ENCODE data around the gene GSTM4.

Gene GSTM4

GRCh38 chr1:109655615-109656519, at the start of gene GSTM4:
Gene GSTM4, plus strand, starts transcription at chr1:109656099. Its CDS starts 291 bp downstream, at chr1:109656390.
- DNase-seq (ENCODE audit: low spot score), result peak; percentile 52

- DNase-seq (ENCODE audit: low spot score), result no peak
Measured at GRCh38 chr1:109609881-109610280, 46.0 kb upstream of the GSTM4 start.

- no peak for DNase-seq (ENCODE audit: low spot score)
Measured at GRCh38 chr1:109610609-109611307, 45.1 kb upstream of the GSTM4 start.

GRCh38 chr1:109611308-109611990, 44.5 kb upstream of the GSTM4 start:
- no peak for DNase-seq (ENCODE audit: low spot score)

GRCh38 chr1:109613361-109614147, 42.3 kb upstream of the GSTM4 start:
- no peak for DNase-seq (ENCODE audit: low spot score)

- peak; percentile 87 for DNase-seq (ENCODE audit: low spot score)
Measured at GRCh38 chr1:109615879-109616278, 40.0 kb upstream of the GSTM4 start.

- DNase-seq (ENCODE audit: low spot score), result no peak
Measured at GRCh38 chr1:109616391-109616790, 39.5 kb upstream of the GSTM4 start.

- DNase-seq (ENCODE audit: low spot score), result no peak
Measured at GRCh38 chr1:109617291-109617801, 38.6 kb upstream of the GSTM4 start.

GRCh38 chr1:109618661-109619575, 37.0 kb upstream of the GSTM4 start:
- DNase-seq (ENCODE audit: low spot score), result no peak

- peak; percentile 51 for DNase-seq (ENCODE audit: low spot score)
Measured at GRCh38 chr1:109619576-109620400, 36.1 kb upstream of the GSTM4 start, which contains the start of the genes AMPD2 and GNAT2. Gene AMPD2, plus strand, starts transcription at chr1:109619837. Its CDS starts 1,339 bp downstream, at chr1:109621176. Gene GNAT2, minus strand, starts transcription at chr1:109619616. Its CDS starts 6,746 bp downstream, at chr1:109612870.

GRCh38 chr1:109620401-109620791, 35.5 kb upstream of the GSTM4 start:
- peak; percentile 34 for DNase-seq (ENCODE audit: low spot score)

- peak; percentile 88 for DNase-seq (ENCODE audit: low spot score)
Measured at GRCh38 chr1:109620841-109621286, 35.0 kb upstream of the GSTM4 start.

GRCh38 chr1:109621379-109622136, 34.3 kb upstream of the GSTM4 start:
- no peak for DNase-seq (ENCODE audit: low spot score)

- no peak for DNase-seq (ENCODE audit: low spot score)
Measured at GRCh38 chr1:109622137-109622892, 33.6 kb upstream of the GSTM4 start.

GRCh38 chr1:109622895-109623294, 33.0 kb upstream of the GSTM4 start:
- no peak for DNase-seq (ENCODE audit: low spot score)

GRCh38 chr1:109623601-109624161, 32.2 kb upstream of the GSTM4 start:
- peak; percentile 49 for DNase-seq (ENCODE audit: low spot score)

Data from pons (tissue), 1 donor.